Type B pancreatic cell (in vitro differentiated cells): ENCODE measurements around the gene TBXAS1. TPM values are rescaled to one million over a fixed set of nuclear protein-coding genes. Genes with fewer than 3 reads are reported as not detected.

Experiments
- DNase-seq: peaks from one replicate; pipeline ENCODE4 v3.0.0; 2021; ENCODE audit warnings: mixed read lengths; ENCODE audit not compliant: unreplicated experiment; ENCODE audit errors: extremely low spot score
- H3K27ac Mint-ChIP-seq: 2 replicates; pipeline ENCODE4 v1.8.0; 2021; ENCODE audit warnings: mild to moderate bottlenecking, mixed read lengths
- H3K27me3 Mint-ChIP-seq: 2 replicates; pipeline ENCODE4 v1.8.0; 2021; ENCODE audit warnings: mixed read lengths
- H3K36me3 Mint-ChIP-seq: 2 replicates; pipeline ENCODE4 v1.8.0; 2021; ENCODE audit warnings: mixed read lengths
- H3K4me1 Mint-ChIP-seq: one replicate; pipeline ENCODE4 v1.8.0; 2021; ENCODE audit warnings: mixed read lengths; ENCODE audit not compliant: unreplicated experiment
- H3K4me3 Mint-ChIP-seq: 2 replicates; pipeline ENCODE4 v1.8.0; 2021; ENCODE audit warnings: mild to moderate bottlenecking, mixed read lengths
- H3K9me3 Mint-ChIP-seq: 2 replicates; pipeline ENCODE4 v1.8.0; 2021; ENCODE audit warnings: mixed read lengths
- total RNA-seq: library from RNA; stranded (reverse); gene quantifications from 2 replicates; pipeline ENCODE4 v1.2.1, GENCODE V29; 2021; ENCODE audit warnings: low replicate concordance
- TF ChIP-seq, protein P1 (sequence below): fragments of 200-600 bp; sonication (generic); conservative IDR thresholded peaks from 2 replicates; pipeline ENCODE4 v1.5.0; 2021; ENCODE audit warnings: antibody characterized with exemption, mild to moderate bottlenecking

Gene TBXAS1
- total RNA-seq, 1 donor from 2014 or later = 5.8 TPM

DNA sequence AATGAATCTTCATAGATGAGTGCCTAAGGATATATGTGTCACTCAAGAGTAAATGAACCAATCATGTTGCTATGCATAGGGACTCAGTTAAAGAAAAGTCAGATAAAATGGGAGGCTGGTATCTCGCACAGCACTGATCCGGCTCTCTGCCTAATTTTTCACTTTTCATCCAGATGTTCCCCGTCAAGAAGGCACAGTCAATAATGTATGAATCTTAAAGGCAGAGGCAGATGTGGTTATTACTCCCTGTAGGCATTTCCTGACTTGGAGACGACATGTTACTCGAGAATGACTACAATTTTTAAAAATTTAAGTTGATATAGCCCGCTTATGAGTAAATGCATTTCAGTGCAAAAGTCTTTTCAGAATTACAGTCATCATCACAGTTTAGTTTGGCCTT lies 113.6 kb downstream of the TBXAS1 start:
- Mint-ChIP-seq H3K27ac (no peak overlapping the region), H3K27me3 (peaks cover 7% of the 10 kb centered on the region), H3K4me1 (peaks cover 12% of the 10 kb centered on the region), H3K36me3 (no peaks in the 10 kb centered on the region), H3K4me3 (no peak overlapping the region), H3K9me3 (peaks cover 18% of the 10 kb centered on the region)
- TF ChIP-seq, protein P1, sequence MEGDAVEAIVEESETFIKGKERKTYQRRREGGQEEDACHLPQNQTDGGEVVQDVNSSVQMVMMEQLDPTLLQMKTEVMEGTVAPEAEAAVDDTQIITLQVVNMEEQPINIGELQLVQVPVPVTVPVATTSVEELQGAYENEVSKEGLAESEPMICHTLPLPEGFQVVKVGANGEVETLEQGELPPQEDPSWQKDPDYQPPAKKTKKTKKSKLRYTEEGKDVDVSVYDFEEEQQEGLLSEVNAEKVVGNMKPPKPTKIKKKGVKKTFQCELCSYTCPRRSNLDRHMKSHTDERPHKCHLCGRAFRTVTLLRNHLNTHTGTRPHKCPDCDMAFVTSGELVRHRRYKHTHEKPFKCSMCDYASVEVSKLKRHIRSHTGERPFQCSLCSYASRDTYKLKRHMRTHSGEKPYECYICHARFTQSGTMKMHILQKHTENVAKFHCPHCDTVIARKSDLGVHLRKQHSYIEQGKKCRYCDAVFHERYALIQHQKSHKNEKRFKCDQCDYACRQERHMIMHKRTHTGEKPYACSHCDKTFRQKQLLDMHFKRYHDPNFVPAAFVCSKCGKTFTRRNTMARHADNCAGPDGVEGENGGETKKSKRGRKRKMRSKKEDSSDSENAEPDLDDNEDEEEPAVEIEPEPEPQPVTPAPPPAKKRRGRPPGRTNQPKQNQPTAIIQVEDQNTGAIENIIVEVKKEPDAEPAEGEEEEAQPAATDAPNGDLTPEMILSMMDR = no peak
- no peak for DNase-seq

DNA sequence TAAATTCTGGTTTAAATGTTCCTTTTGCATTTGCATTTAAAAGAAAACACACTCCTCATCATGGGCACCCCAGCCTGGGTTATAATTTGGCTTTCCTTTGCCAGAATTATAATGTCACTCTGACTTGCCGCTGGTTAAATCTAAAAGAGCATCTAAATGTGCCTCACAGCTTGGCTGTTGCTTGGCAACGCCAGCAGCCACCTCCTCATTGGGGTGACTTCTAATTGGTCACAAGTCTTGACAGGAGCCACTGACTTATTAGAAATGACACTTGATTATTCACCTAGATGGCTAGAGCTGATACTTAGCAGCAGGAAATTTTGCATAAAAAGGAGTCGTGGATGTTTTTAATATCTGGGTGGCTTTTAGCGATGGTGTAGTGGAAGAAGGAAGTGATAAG lies 114.3 kb downstream of the TBXAS1 start:
- Mint-ChIP-seq H3K27me3 (peaks cover 7% of the 10 kb centered on the region), H3K36me3 (no peaks in the 10 kb centered on the region), H3K9me3 (peaks cover 18% of the 10 kb centered on the region), H3K4me3 (no peak overlapping the region), H3K27ac (no peak overlapping the region), H3K4me1 (peaks cover 11% of the 10 kb centered on the region)
- no peak for DNase-seq
- TF ChIP-seq, protein P1 = no peak

DNA sequence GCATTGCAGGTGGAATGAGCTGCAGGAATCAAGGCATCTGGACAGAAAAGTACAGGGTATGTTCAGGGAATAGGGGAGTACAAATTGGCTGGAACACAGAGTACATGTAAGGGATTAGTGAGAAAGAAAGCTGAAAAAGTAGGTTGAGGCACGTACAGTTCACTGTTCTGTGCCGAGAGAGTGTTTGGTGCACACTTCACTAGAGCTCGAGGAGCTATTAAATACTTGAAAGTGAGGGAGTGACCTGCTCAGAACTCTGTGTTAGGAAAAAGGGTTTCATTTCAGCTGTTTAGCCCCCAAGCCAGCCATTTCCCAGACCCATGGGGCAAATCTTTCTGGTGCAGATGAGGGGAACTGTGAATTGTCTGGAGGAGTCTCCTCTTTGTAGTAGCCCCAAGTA lies 115.2 kb downstream of the TBXAS1 start:
- peaks cover 11% of the 10 kb centered on the region for H3K4me1 Mint-ChIP-seq
- no peak overlapping the region for H3K4me3 Mint-ChIP-seq
- H3K36me3 Mint-ChIP-seq = no peaks in the 10 kb centered on the region
- no peak overlapping the region for H3K27ac Mint-ChIP-seq
- H3K27me3 Mint-ChIP-seq = peaks cover 7% of the 10 kb centered on the region
- no peak for DNase-seq
- H3K9me3 Mint-ChIP-seq = peaks cover 18% of the 10 kb centered on the region
- TF ChIP-seq, protein P1 = no peak

DNA sequence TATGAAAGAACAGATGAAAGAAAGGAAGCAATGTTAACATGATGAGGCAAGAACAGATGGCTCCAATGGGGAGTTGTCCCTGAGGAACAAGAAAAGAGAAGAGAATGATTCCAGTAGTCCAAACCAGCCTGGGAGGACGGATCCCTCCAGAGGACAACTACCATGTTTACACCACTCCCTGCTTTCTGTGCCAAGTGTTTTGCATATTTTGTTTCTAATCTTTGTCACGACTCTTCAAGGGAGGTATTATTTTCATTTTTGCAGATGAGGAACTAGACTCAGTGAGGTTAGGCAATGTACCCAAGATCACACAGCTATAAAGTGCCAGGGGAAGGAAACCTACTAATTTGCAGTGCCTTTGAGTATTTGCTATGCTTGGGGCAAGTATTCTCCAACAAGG lies 117.5 kb downstream of the TBXAS1 start:
- H3K9me3 Mint-ChIP-seq = peaks cover 18% of the 10 kb centered on the region
- H3K36me3 Mint-ChIP-seq = no peaks in the 10 kb centered on the region
- no peak overlapping the region for H3K4me3 Mint-ChIP-seq
- H3K27ac Mint-ChIP-seq = no peak overlapping the region
- no peak for DNase-seq
- TF ChIP-seq, protein P1 = no peak
- H3K4me1 Mint-ChIP-seq = peaks cover 7% of the 10 kb centered on the region
- H3K27me3 Mint-ChIP-seq = peaks cover 7% of the 10 kb centered on the region

DNA sequence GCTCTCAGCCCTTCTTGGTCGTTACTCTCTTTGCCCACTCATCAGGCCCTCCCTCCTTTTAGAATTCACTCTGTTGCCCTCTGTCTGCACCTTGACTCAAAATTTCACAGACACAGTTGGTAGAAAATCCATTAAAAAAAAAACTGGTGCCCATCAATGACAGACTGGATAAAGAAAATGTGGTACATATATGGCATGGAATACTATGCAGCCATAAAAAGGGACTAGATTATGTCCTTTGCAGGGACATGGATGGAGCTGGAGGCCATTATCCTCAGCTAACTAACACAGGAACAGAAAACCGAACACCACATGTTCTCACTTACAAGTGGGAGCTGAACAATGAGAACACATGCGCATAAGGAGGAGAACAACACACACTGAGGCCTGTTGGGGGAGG lies 118.0 kb downstream of the TBXAS1 start:
- H3K27me3 Mint-ChIP-seq = peaks cover 7% of the 10 kb centered on the region
- H3K27ac Mint-ChIP-seq = no peak overlapping the region
- no peak for DNase-seq
- TF ChIP-seq, protein P1 = no peak
- H3K4me3 Mint-ChIP-seq = no peak overlapping the region
- peaks cover 18% of the 10 kb centered on the region for H3K9me3 Mint-ChIP-seq
- no peaks in the 10 kb centered on the region for H3K36me3 Mint-ChIP-seq
- H3K4me1 Mint-ChIP-seq = peaks cover 7% of the 10 kb centered on the region

DNA sequence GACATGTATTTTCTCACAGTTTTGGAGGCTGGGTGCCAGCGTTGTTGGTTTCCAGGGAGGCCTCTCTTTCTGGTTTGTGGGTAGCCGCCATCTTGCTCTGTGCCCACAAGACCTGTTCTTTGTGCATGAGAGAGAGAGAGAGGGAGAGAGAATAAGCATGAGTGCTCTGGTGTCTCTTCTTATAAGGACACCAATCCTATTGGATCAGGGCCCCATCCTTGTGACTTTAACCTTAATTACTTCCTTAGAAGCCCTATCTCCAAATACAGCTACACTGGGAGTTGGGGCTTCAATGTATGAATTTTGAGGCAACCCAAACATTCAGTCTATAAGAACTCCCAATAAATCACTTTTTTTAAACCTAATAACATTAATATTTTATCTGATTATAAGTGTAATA lies 119.1 kb downstream of the TBXAS1 start:
- no peak for DNase-seq
- TF ChIP-seq, protein P1 = no peak
- Mint-ChIP-seq H3K27ac (no peak overlapping the region), H3K36me3 (no peaks in the 10 kb centered on the region), H3K4me3 (no peak overlapping the region), H3K27me3 (peaks cover 7% of the 10 kb centered on the region), H3K9me3 (peaks cover 18% of the 10 kb centered on the region), H3K4me1 (peaks cover 6% of the 10 kb centered on the region)
